GM21619 (cell line): Measurements from ENCODE around the gene CLCN4.

Experiments
- ATAC-seq: cut with Tn5 transposase; IDR thresholded peaks from one replicate; pipeline ENCODE4 v1.9.1; 2021; ENCODE audit not compliant: unreplicated experiment

CLCN4 gene

GRCh38 chrX:10193587-10193986 lies 36.8 kb downstream of the CLCN4 start:
- no peak for ATAC-seq

- no peak for ATAC-seq
Measured at GRCh38 chrX:10195425-10195824, 38.6 kb downstream of the CLCN4 start.

GRCh38 chrX:10195947-10196346 lies 39.2 kb downstream of the CLCN4 start:
- ATAC-seq: no peak

- ATAC-seq: no peak
Measured at GRCh38 chrX:10197279-10198210, 40.8 kb downstream of the CLCN4 start.

- ATAC-seq: no peak
Measured at GRCh38 chrX:10198254-10198653, 41.5 kb downstream of the CLCN4 start.

GRCh38 chrX:10199212-10199611 lies 42.4 kb downstream of the CLCN4 start:
- peak; percentile 79 for ATAC-seq

GRCh38 chrX:10203617-10204016 lies 46.8 kb downstream of the CLCN4 start:
- ATAC-seq: no peak

- ATAC-seq: no peak
Measured at GRCh38 chrX:10206317-10206716, 49.5 kb downstream of the CLCN4 start.

- no peak for ATAC-seq
Measured at GRCh38 chrX:10208281-10208856, 51.6 kb downstream of the CLCN4 start.

GRCh38 chrX:10208953-10209352 lies 52.2 kb downstream of the CLCN4 start:
- ATAC-seq: no peak

- no peak for ATAC-seq
Measured at GRCh38 chrX:10212395-10212794, 55.6 kb downstream of the CLCN4 start.

GRCh38 chrX:10213716-10214115 lies 56.9 kb downstream of the CLCN4 start:
- ATAC-seq: no peak

- no peak for ATAC-seq
Measured at GRCh38 chrX:10216208-10216607, 59.4 kb downstream of the CLCN4 start.

- ATAC-seq: no peak
Measured at GRCh38 chrX:10217198-10217597, 60.4 kb downstream of the CLCN4 start.

GRCh38 chrX:10221651-10222050 lies 64.9 kb downstream of the CLCN4 start:
- no peak for ATAC-seq

GRCh38 chrX:10223276-10223675 lies 66.5 kb downstream of the CLCN4 start:
- ATAC-seq: no peak

- no peak for ATAC-seq
Measured at GRCh38 chrX:10223781-10224180, 67.0 kb downstream of the CLCN4 start.

GRCh38 chrX:10230222-10230621 lies 73.4 kb downstream of the CLCN4 start:
- no peak for ATAC-seq

GRCh38 chrX:10231461-10231860 lies 74.7 kb downstream of the CLCN4 start:
- ATAC-seq: no peak

- ATAC-seq: no peak
Measured at GRCh38 chrX:10233173-10233572, 76.4 kb downstream of the CLCN4 start.

- ATAC-seq: no peak
Measured at GRCh38 chrX:10233696-10234095, 76.9 kb downstream of the CLCN4 start.

- ATAC-seq: no peak
Measured at GRCh38 chrX:10235851-10236250, 79.1 kb downstream of the CLCN4 start.
